Measurements from ENCODE around the gene TYW5.

The TYW5 gene

DNA sequence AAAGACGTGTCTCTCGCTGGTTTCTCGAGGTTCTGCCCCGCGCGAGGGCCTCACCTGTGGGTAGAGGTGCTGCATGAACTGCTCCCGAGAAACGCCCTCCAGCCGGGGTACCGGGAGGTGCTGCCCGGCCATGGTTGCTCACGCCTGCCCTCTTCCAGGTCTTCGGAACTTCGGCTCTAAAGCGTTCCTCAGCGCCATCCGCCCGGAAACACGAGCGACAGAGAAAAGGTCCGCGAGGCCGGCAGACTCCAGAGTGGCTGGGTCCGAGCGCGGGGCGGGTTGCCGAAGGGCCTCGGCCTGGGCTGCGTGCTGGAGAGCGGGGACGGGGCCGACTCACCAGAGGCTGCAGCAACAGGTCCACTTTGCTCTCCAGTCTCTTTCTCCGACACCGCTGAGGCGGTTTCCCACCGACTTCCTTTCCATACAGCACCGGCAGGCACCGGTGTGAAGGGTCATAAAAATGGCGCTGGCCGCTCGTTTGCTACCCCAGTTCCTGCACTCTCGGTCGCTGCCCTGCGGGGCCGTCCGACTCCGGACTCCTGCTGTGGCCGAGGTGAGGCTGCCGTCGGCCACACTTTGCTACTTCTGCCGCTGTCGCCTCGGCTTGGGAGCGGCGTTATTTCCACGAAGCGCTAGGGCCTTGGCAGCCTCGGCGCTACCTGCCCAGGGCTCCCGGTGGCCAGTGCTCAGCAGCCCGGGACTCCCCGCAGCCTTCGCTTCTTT lies at the start of gene TYW5, which contains the start of gene MAIP1:
TSS of gene TYW5 (minus strand) at position 153 of the 723 bp plus-strand sequence. CDS start at position 132, 21 bp downstream.
TSS of gene MAIP1 (plus strand) at position 244 of the 723 bp plus-strand sequence. CDS start at position 461, 217 bp downstream.
- DNase-seq = peak; percentile 72 to 73

- no peak for DNase-seq
Measured at GRCh38 chr2:200003444-200003843, 48.2 kb upstream of the TYW5 start.

GRCh38 chr2:200000444-200001163 lies 45.3 kb upstream of the TYW5 start:
- DNase-seq = no peak

GRCh38 chr2:199999166-199999565 lies 43.9 kb upstream of the TYW5 start:
- no peak for DNase-seq

DNA sequence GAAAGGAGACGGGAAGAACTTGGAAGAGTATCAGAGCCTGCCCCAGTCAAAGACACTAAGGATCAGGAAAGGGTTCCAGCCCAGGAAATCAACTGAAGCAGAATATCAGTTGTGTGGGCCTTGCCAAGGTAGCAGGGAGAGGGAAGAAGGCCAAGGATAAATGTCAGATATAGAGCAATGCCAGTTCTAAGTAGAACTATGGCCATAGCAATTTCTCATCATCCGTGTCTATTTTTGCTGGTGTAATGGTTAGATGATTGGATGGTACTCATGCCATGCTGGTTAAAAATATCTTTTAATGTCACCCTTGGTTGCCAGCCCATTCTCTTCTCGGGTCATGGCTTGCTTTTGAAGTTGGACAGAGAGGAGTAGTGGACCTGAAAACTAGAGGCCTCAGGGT lies 42.0 kb upstream of the TYW5 start:
- no peak for DNase-seq

DNA sequence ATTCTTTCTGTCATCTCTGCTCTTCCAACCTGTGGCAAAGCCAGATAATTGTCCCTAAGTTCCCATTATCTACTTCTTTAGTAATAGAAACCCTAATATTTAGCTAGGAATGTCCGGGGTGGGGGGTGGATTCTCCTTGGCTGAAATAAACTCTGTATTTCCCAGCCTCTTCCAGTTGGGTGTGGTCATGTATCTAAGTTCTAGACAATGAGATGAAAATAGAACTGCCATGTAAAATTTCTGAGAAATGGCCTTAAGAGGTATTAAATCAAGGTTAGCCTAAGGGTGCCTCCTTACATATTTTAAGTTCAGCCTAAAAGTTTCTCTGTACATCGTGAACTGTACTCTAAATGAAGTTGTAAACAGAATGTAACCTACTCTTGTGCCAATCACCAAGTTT lies 39.6 kb upstream of the TYW5 start:
- DNase-seq = no peak

DNA sequence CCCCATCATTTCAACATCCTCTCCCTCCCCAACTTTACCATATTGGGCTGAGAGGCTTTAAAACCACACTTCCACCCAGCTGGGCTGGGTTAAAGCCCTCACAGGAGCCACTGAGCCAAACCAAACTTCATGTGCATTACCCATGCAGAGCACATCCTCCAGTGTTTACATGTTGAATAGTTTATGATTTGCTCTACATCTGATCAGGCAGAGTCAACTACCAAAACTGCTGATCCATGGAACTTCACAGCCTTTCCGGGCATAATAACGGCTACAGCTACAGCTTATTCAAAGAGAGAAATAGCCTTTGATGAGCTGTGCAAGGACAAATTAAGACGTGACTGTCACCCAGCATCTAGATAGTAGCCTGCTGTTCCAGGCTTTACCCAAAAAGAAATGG lies 39.1 kb upstream of the TYW5 start:
- no peak for DNase-seq

- DNase-seq = no peak
Measured at GRCh38 chr2:199992296-199992695, 37.0 kb upstream of the TYW5 start.

- no peak for DNase-seq
Measured at GRCh38 chr2:199991691-199992090, 36.4 kb upstream of the TYW5 start.

DNA sequence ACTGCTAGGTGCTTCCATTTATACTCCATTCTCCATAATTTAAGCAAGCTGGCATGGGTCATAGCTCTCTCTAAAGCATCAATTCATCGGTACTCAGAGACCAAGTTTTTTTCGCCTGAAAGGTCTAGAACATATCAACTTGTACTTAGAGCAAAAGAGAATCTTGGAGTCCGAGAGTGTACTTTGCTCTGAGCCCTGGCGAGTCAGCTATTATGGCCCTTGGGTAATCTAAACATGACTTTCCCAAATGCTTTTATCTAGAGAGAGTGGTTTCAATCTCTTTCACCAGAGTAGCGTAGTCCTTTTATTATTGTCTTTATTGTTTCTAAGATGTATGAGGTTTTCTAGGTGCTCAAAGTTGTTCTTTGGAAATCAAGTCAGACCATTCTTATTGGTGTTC lies 34.5 kb upstream of the TYW5 start:
- DNase-seq = no peak

DNA sequence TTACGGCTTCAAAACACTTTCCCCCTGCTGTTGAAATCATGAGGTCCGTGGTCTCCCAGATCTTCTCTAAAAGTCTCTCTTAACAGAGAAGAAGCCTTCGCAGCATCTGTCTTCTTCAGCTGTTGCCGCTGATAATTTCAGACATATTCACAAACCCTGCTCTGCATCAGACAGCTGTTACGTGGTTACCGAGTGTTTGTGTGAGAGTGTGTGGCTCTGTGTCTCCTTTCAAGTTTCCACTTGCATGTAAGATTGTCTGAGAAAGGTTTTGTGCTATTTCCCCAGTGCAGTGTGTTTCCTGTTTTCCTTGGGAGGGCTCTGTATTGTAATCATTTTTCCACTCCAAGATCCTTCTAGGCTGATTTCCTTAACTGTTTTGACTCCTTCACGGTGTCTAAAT lies 32.9 kb upstream of the TYW5 start:
- DNase-seq = no peak

DNA sequence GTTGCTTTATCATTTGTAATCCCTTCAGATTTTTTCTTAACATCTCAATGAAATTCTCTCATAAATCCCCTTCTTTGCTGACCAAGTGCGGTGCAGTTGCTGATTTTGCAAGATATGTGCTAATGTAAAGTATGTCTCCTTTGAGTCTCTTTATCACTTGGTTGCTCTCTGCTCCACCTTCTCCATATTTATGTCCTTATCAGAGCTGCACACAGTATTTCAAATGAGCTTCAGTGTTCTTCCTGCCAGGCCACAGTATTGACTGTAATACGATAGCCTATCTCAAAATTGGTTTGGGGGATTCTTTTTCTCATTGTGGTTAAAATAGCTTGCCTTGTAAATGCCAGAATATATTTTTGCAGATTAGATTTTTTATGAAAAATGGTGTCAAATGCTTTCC lies 32.3 kb upstream of the TYW5 start:
- DNase-seq = no peak

DNA sequence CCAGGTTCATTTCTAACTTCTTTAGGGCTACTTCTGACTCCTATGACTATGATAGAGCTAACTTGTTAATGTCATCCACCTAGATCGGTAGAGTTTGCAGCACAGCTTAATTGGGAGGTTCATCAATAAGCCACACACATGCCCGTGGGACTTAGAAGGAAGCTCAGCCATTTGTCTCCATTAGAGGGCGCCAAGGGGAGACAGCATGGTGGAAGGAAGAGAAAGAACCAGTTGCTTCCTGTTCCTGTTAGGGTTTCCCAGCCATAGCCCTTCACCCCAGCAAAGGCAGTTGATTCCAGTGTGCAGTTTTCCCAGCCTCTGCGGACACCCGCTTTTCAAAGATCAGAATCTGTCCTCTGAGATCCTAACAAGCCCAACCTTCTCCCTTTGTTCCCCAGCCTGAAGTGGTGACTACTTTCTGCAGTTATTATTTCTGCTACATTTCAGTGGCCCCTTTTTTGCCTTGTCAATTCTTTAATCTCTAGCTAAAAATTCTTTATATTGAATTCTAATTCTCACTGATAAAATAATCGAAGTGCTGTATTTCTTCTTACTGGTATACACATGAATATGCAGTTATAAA lies 30.4 kb upstream of the TYW5 start:
- peak; percentile 27 to 43 for DNase-seq

DNA sequence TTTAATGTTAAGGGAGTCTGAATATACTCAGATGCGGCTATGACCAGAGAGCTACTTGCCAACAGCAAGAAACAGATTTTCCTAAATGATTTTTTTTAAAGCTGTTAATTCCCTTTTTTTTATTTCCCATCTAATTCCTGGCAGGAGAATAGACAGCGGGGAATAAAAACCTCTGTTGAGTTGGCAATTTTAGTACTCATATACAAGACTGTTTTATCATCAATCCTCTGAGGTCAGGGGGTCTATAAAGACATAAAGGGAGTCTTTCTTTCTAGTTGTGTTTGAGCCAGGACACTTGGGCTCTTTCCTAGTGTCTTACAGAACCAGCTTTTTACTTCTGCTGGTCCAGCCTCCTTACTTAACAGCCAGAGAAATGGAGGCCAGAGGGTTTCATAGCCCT lies 29.5 kb upstream of the TYW5 start:
- DNase-seq = no peak

- no peak for DNase-seq
Measured at GRCh38 chr2:199984159-199984558, 28.9 kb upstream of the TYW5 start.

- no peak for DNase-seq
Measured at GRCh38 chr2:199983534-199983933, 28.2 kb upstream of the TYW5 start.

DNA sequence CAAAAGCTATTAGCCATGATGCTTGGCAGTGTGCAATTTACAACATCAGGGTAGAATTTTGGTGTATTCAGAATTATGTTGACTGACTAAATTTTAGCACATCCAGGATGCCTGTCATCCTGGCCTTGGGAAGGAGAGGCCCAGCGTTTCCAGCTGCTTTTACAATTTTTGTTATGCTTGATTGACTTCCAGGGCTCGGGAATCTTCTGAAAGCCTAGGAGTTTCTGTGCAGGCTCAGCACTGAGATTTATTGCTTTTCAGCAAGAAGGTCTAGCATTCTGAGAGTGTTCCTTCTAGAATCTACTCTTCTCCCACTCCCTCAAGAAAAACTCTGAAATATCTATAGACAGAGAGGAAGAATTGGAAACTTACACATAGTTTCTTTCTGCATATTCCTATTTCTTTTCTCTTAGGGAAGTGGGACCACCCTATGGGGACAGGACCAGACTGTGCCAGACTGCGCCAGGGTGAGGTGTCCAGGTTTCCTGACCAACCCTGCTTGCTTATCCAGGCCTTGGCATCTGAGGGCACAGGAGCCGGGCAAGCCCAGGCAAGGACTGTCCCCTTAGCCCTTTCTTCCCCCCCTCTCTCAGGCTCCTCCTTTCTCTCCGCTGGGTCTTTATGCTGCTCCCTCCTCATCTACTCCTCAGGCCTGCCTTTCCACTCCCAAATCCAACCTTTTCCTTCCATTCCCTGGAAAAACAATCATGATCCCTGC lies 27.0 kb upstream of the TYW5 start:
- no peak for DNase-seq

DNA sequence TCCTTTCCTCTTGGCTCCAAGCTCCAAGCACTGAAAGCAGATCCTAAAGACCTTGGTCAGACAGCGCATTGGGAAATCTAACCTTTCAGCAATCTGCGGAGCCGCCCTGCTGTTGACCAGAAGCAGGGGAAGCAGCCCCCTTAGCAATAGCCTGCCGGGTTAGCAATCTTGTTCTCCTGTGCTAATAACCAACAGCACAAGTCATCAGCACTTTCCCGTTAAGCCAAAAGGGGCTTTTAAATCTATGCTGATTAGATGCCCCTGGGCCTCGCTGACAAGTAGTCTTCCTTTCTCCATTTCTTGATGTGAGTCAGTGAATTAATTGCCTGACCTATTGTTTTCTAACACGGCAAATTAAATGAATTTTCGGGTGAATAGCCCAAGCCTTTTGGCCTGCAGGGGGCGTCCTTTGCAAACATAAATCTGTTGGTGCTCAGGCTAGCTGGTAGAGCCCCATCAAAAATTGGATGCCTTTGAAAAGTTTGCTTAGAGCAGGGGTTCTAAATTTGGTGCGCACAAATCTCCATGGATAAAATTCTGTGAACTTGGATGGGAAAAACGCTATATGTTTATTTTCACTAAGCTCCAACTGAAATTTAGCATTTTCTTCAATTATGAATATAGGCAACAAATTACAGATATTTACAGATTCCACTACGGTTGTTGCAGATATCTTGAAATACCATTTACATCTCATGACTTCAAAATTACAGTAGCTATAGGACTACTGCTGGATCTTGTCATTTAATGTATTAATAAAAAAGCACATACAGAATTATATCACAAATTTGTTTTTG lies 24.7 kb upstream of the TYW5 start:
- DNase-seq = peak; percentile 72 to 82

GRCh38 chr2:199979398-199979797 lies 24.1 kb upstream of the TYW5 start:
- no peak for DNase-seq

DNA sequence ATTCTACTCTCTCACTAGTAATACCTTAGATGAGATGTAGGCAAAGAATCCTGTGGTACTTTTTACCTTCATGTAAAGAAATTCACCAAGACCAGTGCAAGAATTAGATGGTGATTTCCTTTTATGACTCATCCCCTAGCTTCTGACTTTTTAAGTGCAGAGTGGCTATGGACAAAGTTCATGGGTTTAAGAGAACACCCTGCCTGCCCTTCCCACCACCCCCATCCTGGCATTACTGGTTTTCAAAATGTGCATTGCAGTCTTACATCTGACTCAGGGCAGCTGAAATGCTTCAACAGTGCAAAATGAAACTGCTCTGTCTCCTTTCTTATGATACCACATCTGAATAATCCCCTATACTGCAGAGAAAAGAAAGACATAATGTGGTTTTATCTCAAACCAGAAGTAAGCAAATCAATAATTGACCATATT lies 22.7 kb upstream of the TYW5 start:
- no peak for DNase-seq

DNA sequence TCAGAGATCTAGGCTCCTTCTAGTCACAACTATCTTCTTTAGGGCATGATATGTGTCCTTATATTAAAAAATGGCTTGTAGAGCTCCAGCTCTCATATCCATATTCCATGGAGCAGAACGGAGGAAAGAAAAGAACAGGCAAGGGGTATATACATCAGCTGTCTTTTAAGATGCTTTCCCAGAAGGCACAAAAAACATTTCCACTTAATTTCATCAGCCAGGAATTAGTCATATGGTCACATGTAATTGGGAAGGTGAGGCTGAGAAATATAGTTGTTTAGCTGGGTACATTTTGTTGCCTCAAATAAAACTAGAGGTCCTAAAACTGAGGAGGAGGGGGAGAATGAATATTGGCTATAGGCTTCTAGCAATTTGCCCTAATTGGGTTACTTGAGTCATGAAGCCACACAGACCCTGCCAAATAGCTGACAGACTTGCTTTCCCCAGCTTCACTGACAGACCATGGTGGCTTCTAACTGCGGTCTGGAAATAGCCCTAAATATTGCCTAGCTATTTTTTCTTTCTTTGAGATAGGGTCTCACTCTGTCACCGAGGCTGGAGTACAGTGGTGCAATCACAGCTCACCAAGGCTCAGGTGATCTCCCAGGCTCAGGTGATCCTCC lies 20.1 kb upstream of the TYW5 start:
- no peak for DNase-seq

- no peak for DNase-seq
Measured at GRCh38 chr2:199973703-199974102, 18.4 kb upstream of the TYW5 start.

Data from stimulated activated CD4-positive, alpha-beta T cell treated with anti-CD3 and anti-CD28 coated beads, Interleukin-4, amount 100 ng/mL, for 4 hours (primary cell).